Adipocyte (in vitro differentiated cells): Measurements from ENCODE around the gene BBOF1.
A peak's percentile ranks its signal among the peaks of the same experiment; 100 is the strongest.

ENCODE experiments used
- DNase-seq: peaks from one replicate; pipeline ENCODE4 v3.0.0-alpha.2; 2015; ENCODE audit warnings: low read depth
- H3K27me3 ChIP-seq: replicated peaks from 2 replicates; pipeline ENCODE4 v1.7.0; 2013; ENCODE audit warnings: mild to moderate bottlenecking, low read length, moderate library complexity; ENCODE audit not compliant: control insufficient read depth, insufficient read depth
- H3K36me3 ChIP-seq: 2 replicates; pipeline ENCODE4 v1.7.0; 2013; ENCODE audit warnings: low read length, mild to moderate bottlenecking, moderate library complexity; ENCODE audit not compliant: control insufficient read depth, insufficient read depth, severe bottlenecking
- H3K4me1 ChIP-seq: 2 replicates; pipeline ENCODE4 v1.7.0; 2013; ENCODE audit warnings: mild to moderate bottlenecking, low read length, moderate library complexity; ENCODE audit not compliant: control insufficient read depth, insufficient read depth
- H3K4me3 ChIP-seq: 2 replicates; pipeline ENCODE4 v1.7.0; 2013; ENCODE audit warnings: mild to moderate bottlenecking, low read length, moderate library complexity
- H3K9ac ChIP-seq: 2 replicates; pipeline ENCODE4 v1.7.0; 2013; ENCODE audit warnings: mild to moderate bottlenecking, low read length, moderate library complexity
- H3K9me3 ChIP-seq: 2 replicates; pipeline ENCODE4 v1.7.0; 2013; ENCODE audit warnings: mild to moderate bottlenecking, low read length, moderate library complexity; ENCODE audit not compliant: control insufficient read depth

The BBOF1 gene

DNA sequence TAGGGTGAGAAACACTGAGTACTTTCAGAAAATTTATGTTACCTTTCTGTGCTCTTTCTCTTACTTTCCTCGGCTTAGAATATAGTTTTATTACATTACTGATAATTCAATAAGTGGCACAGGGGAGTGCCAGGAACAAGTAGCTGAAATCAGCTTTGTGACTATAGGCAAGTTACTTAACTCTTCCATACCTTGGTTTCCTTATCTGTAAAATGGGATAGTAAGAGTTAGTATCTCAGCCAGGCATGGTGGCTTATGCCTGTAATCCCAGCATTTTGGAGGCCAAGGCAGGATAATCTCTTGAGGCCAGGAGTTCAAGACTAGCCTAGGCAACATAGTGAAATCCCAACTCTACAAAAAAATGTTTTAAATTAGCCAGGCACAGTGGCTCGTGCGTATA lies 15.4 kb downstream of the BBOF1 start:
- Histone ChIP-seq H3K4me1 (no peaks in the 10 kb centered on the region), H3K9me3 (no peaks in the 10 kb centered on the region), H3K27me3 (no peaks in the 10 kb centered on the region), H3K36me3 (no peaks in the 10 kb centered on the region), H3K4me3 (no peak overlapping the region), H3K9ac (no peak overlapping the region)
- DNase-seq = no peak

DNA sequence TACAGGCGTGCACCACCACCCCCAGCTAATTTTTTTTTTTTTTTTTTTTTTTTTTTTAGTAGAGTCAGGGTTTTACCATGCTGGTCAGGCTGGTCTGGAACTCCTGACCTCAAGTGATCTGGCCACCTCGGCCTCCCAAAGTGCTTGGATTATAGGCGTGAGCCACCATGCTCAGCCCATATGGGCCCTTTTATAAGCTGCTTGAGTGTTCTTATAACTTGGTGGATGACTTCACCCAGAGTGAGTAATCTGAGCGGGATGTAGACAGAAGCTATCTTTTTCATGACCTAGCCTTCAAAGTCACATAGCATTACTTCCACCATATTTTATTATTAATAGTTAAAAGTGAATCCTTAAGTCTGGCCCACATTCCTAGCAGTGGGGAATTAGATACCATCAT lies 16.4 kb downstream of the BBOF1 start:
- Histone ChIP-seq H3K36me3 (no peaks in the 10 kb centered on the region), H3K4me1 (no peaks in the 10 kb centered on the region), H3K9me3 (no peaks in the 10 kb centered on the region), H3K9ac (no peak overlapping the region), H3K27me3 (no peaks in the 10 kb centered on the region), H3K4me3 (no peak overlapping the region)
- peak; percentile 30 for DNase-seq

DNA sequence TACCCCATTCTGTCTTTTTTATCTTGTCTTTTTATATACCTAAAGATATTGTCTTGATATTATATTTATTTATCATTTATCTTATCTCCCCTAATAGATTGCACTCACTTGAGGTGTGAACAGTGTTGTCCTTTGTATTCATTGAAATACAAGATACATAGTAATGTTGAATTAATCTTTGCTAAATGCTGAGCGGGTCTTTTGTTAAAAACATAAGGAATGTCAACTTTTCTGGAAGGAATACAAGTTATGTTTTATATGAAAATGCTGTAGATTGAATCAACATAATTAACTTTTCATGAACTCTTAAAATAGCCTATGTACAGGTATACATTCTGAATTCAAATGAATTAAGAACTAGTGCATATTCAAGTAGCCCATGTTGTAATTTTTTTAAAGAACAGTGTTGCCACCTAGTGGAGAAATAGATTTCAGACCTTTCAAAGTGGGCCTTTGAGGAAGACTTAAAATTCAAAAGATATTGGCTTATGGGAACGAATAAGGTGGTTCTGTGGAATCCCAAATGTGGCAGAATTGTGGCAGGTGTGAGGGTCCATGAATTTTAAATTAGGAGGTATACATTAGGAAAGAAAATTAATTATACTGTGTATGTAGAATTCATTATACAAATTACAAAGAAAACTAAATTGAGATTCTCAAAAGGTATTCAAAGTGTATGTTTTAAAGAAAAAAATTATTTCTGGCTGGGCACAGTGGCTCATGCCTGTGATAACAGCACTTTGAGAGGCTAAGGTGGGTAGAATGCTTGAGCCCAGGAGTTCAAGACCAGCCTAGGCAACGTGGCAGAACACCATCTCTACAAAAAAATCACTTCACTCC lies 19.1 kb downstream of the BBOF1 start:
- H3K36me3 ChIP-seq = no peaks in the 10 kb centered on the region
- H3K9ac ChIP-seq = no peak overlapping the region
- H3K27me3 ChIP-seq = no peaks in the 10 kb centered on the region
- no peaks in the 10 kb centered on the region for H3K9me3 ChIP-seq
- H3K4me3 ChIP-seq = no peak overlapping the region
- H3K4me1 ChIP-seq = no peaks in the 10 kb centered on the region
- peak; percentile 81 for DNase-seq

DNA sequence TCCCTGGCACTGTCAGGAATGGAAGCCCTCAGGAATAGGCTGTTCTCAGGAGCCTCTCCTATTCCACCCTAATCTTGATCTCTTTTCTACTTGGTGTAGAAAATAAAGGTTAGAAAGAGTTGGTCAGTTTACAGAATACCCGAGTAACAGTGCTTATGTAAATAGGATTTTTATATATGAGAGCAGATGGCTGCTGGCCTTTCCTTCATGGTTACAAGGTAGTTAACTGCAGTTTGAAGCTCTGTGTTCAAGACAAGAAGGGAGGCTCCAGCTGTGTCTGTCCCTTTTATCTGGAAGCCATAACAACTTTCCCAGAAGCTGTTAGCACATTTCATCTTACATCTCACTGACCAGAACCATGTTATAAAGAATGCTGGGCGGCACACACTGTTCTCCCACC lies 23.1 kb downstream of the BBOF1 start:
- Histone ChIP-seq H3K9ac (no peak overlapping the region), H3K4me1 (no peaks in the 10 kb centered on the region), H3K36me3 (no peaks in the 10 kb centered on the region), H3K9me3 (no peaks in the 10 kb centered on the region), H3K27me3 (no peaks in the 10 kb centered on the region), H3K4me3 (no peak overlapping the region)
- no peak for DNase-seq

DNA sequence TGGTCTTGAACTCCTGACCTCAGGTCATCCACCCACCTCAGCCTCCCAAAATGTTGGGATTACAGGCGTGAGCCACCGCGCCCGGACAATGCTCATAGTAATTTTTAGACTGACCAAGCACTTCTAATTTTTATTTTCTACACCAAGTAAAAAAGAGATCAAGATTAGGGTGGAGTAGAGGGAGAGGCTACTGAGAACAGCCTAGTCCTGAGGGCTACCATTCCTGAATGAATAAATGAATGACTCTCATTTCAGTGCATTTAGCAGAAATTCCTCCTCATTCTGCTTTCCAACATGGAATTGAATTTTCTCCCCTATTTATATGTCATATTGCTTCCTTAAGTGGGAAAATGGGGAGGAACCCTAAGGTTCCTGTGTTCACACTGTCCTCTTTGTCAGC lies 26.4 kb downstream of the BBOF1 start:
- Histone ChIP-seq H3K4me3 (no peak overlapping the region), H3K9me3 (no peaks in the 10 kb centered on the region), H3K9ac (no peak overlapping the region), H3K27me3 (no peaks in the 10 kb centered on the region), H3K4me1 (peaks cover 4% of the 10 kb centered on the region), H3K36me3 (peaks cover 4% of the 10 kb centered on the region)
- no peak for DNase-seq

DNA sequence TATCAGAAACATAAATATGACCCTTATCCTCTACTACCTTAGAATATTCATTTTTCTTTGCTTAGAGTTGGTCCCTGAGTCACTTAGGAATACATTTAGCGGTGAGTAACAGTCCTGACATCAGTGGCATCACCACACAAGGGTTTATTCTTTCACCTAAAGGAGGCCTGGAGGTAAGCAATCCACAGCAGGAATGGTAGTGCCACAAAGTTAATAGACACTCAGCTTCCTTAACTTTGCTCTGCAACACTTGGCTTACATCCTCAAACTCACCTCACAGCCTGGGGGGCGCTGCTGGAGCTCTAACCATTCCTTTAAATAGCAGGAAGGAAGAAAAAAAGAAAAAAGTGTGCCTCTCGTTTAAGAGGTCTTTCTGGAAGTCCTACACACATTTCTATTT lies 29.1 kb downstream of the BBOF1 start:
- no peaks in the 10 kb centered on the region for H3K9me3 ChIP-seq
- H3K4me3 ChIP-seq = no peak overlapping the region
- H3K36me3 ChIP-seq = peaks cover 4% of the 10 kb centered on the region
- no peaks in the 10 kb centered on the region for H3K27me3 ChIP-seq
- no peak for DNase-seq
- peaks cover 4% of the 10 kb centered on the region for H3K4me1 ChIP-seq
- H3K9ac ChIP-seq = no peak overlapping the region

DNA sequence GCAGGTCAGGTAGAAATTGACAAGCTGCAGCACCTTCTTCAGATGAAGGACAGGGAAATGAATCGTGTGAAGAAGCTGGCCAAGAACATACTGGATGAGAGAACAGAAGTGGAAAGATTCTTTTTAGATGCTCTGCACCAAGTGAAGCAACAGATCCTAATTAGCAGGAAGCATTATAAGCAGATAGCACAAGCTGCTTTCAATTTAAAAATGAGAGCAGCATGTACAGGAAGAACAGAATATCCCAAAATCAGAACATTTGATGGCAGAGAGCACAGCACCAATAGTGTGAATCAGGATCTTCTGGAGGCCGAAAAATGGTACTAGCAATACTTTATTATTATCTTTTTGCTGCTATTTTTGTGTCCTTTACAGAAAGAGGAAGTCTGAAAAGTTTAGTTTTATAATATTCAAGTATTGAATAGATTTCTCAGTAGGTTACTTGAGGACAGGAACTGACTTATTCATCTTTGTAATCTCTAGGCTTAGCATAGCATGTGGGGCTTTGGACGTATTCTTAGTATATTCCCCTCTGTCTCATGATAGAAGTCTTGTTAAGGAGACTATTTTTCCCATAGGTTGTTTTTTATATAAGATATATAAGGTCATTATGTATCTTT lies 30.8 kb downstream of the BBOF1 start:
- peak; percentile 52 for DNase-seq
- Histone ChIP-seq H3K4me1 (peaks cover 4% of the 10 kb centered on the region), H3K9me3 (no peaks in the 10 kb centered on the region), H3K9ac (no peak overlapping the region), H3K27me3 (no peaks in the 10 kb centered on the region), H3K4me3 (no peak overlapping the region), H3K36me3 (peaks cover 4% of the 10 kb centered on the region)

DNA sequence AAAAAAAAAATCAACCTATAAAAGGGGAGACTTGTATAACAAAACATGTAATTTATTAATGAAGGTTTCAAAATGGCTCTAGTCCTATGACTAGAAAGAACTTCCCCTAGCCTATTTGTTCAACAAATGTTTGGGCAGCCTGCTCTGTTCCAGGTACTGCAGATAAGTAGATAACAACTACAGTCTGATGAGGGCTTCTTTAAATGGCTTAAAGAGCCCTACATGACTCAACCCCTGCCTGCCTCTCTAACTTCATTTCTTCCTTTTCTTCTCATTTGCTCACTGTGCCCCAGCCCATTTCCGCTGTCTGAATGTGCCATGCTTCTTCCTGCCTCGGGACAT lies 43.6 kb downstream of the BBOF1 start:
- Histone ChIP-seq H3K9me3 (no peaks in the 10 kb centered on the region), H3K4me3 (no peak overlapping the region), H3K4me1 (peaks cover 15% of the 10 kb centered on the region), H3K27me3 (no peaks in the 10 kb centered on the region), H3K9ac (no peak overlapping the region), H3K36me3 (peaks cover 33% of the 10 kb centered on the region)
- DNase-seq = no peak

DNA sequence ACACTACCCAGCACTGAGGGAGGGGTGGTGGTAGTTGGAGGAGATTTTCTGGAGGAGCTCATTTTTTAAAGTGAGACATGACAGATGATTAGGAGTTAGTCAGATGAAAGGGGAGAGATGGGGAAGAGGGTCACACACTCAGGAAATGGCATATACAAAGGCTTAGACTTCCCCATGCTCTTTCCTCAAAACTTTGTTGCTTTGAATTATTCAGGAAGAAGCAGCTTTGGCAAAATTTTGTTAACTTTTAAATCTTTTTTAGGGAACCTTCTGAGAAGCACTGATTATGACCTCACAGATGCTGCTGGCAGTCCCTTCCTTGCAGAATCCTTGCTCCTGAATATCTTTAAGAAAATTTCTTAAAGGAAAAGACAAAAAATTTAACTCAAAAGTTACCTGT lies 45.3 kb downstream of the BBOF1 start:
- H3K4me1 ChIP-seq = peaks cover 15% of the 10 kb centered on the region
- no peak overlapping the region for H3K9ac ChIP-seq
- H3K36me3 ChIP-seq = peaks cover 28% of the 10 kb centered on the region
- H3K27me3 ChIP-seq = no peaks in the 10 kb centered on the region
- no peak overlapping the region for H3K4me3 ChIP-seq
- DNase-seq = no peak
- H3K9me3 ChIP-seq = no peaks in the 10 kb centered on the region

DNA sequence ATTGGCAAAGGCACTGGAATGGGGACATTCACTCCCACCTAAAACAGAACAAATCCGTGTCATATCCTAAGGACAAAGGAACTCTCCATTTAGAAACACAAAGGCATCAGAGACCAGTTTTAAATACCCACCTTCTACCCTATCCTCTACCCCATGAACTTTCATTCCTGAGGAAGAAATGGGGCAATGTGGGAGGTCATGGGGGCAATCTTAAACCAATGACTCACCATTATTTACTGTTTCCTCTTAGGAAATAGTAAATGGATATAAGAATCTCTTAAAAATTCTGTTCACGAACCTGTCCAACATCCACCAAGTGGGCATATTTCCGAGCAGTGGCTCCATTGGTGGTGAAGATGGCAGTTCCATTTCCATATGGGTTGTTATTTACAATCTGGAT lies 45.7 kb downstream of the BBOF1 start:
- peaks cover 15% of the 10 kb centered on the region for H3K4me1 ChIP-seq
- H3K4me3 ChIP-seq = no peak overlapping the region
- peaks cover 24% of the 10 kb centered on the region for H3K36me3 ChIP-seq
- DNase-seq = no peak
- H3K9me3 ChIP-seq = no peaks in the 10 kb centered on the region
- no peak overlapping the region for H3K9ac ChIP-seq
- no peaks in the 10 kb centered on the region for H3K27me3 ChIP-seq

DNA sequence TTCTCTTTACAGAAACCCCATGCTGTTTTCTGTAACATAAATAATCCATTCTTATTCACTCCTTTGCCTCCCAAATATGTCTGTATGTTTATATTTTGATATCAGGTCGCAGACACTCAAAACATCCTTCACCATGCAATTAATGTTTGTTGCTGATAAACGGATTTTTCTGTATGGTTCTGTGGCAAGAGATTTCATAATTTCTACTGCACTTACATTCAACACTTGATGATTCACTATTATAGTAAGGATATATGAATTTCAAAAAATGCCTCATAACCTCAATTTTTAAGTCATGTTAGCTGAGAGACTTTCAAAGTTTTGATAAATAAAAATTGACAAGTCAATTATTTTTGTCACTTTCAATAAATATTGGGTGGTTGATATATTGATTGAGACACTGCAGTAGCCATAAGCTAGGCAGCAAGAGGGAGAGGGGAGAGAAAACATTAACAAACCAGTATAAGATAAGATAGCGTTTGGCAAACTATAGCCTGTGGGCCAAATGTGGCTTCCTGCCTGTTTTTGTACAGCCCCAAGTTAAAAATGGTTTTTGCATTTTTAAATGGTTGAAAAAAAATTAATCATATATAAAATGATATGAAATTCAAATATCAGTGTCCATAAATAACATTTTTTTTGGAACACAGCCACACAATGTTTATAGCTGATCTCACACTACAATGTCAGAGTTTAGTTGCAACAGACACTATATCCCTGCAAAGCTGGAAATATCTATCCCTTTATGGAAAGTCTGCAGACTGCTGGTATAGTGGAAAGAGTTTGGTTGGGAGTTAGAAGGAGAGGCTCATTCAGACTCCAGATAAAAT lies 46.8 kb downstream of the BBOF1 start:
- Histone ChIP-seq H3K9me3 (no peaks in the 10 kb centered on the region), H3K4me1 (peaks cover 15% of the 10 kb centered on the region), H3K9ac (no peak overlapping the region), H3K4me3 (no peak overlapping the region), H3K36me3 (peaks cover 20% of the 10 kb centered on the region), H3K27me3 (no peaks in the 10 kb centered on the region)
- DNase-seq = peak; percentile 34
